OCI-LY3 (cell line): ENCODE results near the gene KIR2DL3.

Source experiments
- EZH2phosphoT487 ChIP-seq: fragments of 200-600 bp; shearing (Covaris generic); IDR thresholded peaks from 2 replicates; pipeline ENCODE4 v1.6.1; 2018; ENCODE audit warnings: antibody characterized with exemption, mixed run types, low read depth
- TF ChIP-seq, protein P1 (sequence below): fragments of 200-600, 300-600 bp; sonication (generic); IDR thresholded peaks from 2 replicates; pipeline ENCODE4 v1.5.1; 2014; ENCODE audit warnings: antibody characterized with exemption, low read length, low read depth

DNA sequence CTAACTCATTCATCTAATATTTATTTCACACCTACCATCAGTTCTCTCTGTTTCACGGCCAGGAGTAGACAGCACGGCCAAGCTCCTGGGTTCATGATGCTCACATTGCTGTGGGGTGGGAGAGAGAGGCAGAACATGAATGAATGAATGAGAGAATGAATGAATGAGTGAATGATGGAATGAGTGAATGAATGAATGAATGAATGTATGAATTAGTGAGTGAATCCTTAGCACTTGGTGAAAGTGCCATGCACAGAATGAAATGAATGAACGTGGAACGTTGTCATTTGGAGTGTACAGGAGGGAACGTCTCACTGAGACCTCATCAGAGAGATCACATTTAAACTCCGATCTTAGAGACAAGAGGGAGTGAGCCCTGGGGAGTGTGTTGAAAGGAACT, 53.2 kb downstream of the KIR2DL3 start:
- TF ChIP-seq, protein P1, sequence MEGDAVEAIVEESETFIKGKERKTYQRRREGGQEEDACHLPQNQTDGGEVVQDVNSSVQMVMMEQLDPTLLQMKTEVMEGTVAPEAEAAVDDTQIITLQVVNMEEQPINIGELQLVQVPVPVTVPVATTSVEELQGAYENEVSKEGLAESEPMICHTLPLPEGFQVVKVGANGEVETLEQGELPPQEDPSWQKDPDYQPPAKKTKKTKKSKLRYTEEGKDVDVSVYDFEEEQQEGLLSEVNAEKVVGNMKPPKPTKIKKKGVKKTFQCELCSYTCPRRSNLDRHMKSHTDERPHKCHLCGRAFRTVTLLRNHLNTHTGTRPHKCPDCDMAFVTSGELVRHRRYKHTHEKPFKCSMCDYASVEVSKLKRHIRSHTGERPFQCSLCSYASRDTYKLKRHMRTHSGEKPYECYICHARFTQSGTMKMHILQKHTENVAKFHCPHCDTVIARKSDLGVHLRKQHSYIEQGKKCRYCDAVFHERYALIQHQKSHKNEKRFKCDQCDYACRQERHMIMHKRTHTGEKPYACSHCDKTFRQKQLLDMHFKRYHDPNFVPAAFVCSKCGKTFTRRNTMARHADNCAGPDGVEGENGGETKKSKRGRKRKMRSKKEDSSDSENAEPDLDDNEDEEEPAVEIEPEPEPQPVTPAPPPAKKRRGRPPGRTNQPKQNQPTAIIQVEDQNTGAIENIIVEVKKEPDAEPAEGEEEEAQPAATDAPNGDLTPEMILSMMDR: no peak
- no peak for TF ChIP-seq EZH2phosphoT487
